SU-DHL-6 (cell line): ENCODE measurements around the gene FNDC7.

ENCODE experiments used
- CTCF ChIP-seq: fragments of 200-600 bp; sonication (generic); IDR thresholded peaks from one replicate; pipeline ENCODE4 v1.5.1; 2017; ENCODE audit warnings: antibody characterized with exemption, mild to moderate bottlenecking, low read length, moderate library complexity; ENCODE audit not compliant: insufficient read depth, poor library complexity, severe bottlenecking
- EZH2phosphoT487 ChIP-seq: fragments of 200-600 bp; sonication (generic), shearing (Covaris generic); conservative IDR thresholded peaks from 2 replicates; pipeline ENCODE4 v1.6.1; 2018; ENCODE audit warnings: mild to moderate bottlenecking, antibody characterized with exemption, low read length, moderate library complexity, mixed read lengths

- TF ChIP-seq EZH2phosphoT487 (no peak), CTCF (no peak)
Measured at GRCh38 chr1:108685529-108685928, 27.2 kb upstream of the FNDC7 start.
